ENCODE results near the gene ASB16. TPM values are rescaled to one million over a fixed set of nuclear protein-coding genes. Genes with fewer than 3 reads are reported as not detected.
"Not testable (repeated sequence)": the region's sequence is repeated elsewhere in the genome, so short reads cannot be mapped to it uniquely, and the experiment has no call there.

The ASB16 gene, protein sequence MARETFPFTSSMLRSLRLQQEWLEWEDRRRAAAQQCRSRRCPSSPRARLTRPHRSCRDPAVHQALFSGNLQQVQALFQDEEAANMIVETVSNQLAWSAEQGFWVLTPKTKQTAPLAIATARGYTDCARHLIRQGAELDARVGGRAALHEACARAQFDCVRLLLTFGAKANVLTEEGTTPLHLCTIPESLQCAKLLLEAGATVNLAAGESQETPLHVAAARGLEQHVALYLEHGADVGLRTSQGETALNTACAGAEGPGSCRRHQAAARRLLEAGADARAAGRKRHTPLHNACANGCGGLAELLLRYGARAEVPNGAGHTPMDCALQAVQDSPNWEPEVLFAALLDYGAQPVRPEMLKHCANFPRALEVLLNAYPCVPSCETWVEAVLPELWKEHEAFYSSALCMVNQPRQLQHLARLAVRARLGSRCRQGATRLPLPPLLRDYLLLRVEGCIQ
- total RNA-seq (2014; rRNA removed; shearing (Covaris generic)): not detected in 2 replicates

DNA sequence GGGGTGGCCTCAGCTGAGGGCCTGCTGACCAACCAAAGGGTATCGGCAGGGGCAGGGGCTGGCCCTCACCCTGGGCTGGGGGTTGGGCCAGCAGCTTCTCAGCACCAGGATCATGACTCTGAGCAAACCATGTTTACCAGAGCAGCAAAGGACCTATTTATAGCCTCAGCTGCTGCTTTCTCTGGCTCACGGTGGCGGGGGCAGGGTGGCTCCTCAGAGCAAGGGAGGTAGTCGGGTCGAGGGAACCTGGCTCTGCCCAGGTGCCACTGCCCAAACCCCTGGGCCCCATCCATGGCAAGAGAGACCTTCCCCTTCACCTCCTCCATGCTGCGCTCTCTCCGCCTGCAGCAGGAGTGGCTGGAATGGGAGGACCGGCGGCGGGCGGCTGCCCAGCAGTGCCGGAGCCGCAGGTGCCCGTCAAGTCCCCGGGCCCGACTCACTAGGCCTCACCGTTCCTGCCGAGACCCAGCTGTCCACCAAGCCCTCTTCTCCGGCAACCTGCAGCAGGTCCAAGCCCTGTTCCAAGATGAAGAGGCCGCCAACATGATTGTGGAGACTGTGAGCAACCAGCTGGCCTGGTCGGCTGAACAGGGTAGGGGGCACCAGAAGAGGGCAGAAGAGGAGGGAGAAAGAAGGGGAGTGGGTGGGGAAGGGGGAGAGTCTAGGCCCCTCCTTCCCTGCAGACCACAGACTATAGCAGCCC is at the start of gene ASB16:
Gene ASB16 (plus strand): TSS at position 206 of the 703 bp plus-strand sequence. CDS start 86 bp downstream, at position 292.
- no peak for DNase-seq (ENCODE audit: low read depth)

DNA sequence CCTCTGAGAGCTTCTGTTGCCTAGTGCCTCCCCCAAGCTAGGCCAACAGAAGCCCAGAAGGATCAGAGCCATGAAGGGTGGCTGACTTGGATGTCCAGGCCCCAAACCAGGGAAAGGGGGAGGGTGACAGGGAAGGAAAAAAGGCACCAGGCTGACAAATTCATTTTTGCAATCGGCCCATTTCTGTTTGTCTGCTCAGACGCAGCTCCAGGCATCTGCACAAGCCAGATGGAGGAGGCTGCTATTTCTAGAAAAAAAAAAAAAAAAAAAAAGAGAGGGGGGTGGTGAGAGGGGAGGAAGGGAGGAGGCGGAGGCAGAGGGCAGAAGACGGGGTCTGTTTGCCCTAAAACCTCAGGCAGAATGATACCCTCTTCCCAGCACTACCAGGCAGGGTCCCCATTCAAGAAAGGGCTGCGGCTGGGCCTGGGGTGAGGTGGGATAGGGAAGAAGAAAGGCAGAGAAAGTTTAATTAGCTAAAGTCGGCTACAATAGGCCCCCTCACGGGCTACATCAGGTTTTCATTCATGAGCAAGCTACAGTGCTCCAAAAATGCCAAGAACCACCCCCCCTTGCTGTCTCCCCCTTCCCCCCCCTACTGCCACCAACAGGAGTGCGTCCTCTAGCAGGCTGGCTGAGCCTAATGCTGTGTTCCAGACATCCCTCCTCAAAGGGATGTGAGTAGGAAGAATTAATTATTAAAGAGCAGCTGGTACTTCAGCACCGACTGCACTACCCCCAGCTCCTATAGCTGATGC is 49.5 kb upstream of the ASB16 start:
- DNase-seq (ENCODE audit: low read depth): no peak

DNA sequence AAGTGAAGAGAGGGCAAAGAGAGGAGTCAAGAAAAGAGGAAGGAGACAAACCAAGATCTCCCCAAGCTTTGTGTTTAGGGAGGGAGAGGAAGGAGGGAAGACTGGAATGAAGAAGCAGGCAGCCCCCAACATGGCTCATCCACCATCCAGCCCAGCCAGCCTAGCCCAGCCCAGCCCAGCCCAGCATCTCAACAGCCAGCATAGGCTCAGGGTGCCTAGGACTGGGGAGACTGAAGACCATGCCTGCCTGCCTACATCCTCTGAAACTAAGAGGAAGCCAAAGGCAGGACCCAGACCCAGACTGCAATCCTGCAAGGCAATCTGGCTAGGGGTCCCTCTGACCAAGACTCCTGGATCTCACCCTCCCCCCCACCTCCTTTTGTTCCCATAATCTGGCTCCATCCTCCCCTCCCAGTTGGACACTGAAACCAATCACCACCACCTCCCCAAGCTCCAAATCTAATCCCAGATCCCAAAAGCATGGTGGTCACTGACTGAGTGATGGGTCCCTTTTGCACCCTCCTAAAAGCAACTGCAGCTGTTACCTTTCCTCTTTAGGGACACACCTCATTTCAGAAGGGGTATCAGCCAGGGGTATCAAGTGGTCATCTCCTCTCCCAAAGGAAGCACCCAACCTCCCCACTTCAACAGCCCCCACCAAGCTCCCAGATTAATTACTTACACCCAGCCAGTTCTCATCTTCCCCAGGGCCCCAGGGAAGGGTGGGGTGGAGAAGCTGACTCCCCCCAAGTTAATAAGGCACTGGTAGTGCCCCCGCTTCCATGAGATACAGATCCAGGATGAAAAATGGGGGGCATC is 48.3 kb upstream of the ASB16 start:
- DNase-seq (ENCODE audit: low read depth): no peak

DNA sequence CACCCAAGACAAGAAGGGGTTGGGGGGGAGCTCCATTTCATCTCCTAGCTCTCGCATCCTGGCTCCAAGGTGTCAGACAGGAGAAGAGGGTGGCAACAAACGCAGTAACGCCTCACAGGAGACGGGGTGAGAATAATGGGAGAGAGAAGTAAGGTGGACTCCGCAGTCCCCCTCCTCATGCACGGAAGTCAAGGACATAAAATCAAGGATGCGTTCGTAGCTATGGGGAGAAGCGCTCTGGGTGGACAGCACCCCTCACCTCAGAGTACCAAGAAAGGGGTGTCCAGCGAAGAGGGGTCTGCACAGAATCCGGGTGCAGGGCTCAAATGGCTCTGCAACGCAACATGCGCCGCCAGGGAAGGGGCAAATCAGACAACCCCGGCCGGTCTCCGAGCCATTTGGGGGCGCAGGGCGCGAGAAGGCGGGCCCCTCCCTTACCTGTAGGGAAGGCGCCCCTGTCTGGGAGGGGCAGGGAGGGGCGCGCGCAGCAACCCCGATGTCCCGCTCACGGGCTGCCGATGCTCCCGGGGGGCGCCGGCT is 47.6 kb upstream of the ASB16 start:
- no peak for DNase-seq (ENCODE audit: low read depth)

DNA sequence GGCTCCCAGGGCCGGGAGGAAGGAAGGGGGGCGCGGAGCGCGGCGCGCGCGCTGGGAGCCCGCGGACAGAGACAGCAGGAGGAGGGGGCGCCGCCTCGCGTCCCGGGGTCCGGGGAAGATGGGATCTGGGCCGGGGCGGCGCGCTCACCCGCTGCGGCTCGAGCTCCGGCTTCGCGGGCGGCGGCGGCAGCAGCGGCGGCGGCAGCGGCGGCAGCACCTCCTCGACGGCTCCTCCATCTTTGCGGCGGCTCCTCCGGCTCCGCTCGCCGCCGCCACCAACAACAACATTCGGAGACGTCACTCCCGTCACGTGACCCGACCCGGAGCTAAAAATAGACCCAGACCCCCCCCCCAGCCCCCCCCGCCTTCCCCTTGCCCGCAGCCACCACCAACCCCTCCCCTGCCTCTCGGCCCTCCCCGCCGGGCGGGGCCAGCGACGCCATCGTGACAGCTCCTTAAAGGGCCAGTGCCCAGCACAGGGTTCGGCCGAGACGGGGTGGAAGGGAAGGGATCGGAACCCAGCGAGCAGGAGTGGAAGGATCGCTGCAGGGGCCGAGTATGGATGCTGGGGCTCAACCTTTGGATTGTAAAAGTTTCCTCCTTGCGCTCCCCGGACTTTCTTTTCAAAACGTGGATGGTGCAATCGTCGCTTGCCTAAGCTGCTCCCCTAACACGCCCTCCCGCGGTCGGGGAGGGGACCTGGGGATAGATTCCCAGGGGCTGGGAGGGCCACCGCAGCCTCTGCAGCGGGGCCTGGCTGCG is 47.0 kb upstream of the ASB16 start, which contains the start of gene HDAC5:
Gene HDAC5 (minus strand): TSS at position 286 of the 762 bp plus-strand sequence. CDS start 6,126 bp downstream, outside the sequence.
- peak; percentile 90 for DNase-seq (ENCODE audit: low read depth)

DNA sequence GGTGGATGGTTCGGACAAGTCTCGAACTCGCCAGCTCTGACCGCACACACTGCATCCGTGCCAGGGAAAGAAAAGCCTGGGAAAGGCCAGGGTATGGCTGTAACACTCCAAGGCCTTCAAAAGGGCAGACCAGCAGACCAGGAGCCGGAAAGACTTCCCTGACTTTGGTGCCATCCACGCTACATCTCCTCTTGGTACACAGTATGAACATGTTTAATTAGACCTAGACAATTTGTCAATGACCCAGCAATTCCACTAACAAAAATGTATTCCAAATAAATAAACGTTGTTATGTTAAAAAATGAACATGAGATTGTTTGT is 46.4 kb upstream of the ASB16 start:
- no peak for DNase-seq (ENCODE audit: low read depth)

DNA sequence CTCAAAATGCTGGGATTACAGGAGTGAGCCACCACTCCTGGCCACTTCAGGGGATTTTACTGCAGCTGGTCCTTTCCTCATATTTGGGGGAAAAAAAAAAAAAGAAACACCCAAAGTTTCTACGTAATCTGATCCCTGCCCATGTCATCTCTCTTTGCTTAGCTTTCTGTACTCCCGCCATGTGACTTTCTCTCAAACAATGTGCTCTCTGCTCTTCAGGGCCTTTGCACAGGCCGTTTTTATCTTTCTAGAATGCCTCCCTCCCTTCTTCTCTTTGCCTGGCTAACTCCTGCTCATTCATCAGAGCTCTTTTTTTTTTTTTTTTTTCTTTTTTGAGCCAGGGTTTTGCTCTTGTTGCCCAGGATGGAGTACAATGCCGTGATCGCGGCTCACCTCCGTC is 42.1 kb upstream of the ASB16 start:
- DNase-seq (ENCODE audit: low read depth): no peak

DNA sequence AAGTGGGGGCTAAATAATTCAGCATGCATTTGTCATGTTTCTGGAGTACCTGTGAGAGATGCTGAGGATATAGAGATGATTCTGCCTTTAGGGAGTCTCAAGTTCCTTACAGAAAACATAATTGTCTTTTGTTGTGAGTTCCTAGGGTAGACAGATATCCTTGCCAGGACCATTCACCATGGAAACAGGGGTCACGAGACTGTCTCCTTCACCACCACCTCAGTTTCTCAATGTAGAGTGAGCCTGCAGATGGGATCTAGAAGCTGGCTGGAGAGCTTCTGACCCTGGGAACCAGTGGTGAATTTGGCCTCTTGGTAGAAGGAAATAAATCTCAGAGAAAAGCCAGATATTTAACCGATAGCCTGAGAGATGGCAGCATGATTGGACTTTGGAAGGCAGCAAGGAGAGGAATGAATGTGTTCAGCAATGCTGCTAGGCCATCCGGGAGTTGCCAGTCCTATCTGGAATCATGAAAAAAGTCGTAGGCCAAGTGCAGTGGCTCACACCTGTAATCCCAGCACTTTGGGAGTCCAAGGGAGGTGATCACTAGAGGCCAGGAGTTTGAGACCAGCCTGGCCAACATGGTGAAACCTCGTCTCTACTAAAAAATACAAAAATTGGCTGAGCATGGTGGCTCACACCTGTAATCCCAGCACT is 39.7 kb upstream of the ASB16 start:
- DNase-seq (ENCODE audit: low read depth): no peak

DNA sequence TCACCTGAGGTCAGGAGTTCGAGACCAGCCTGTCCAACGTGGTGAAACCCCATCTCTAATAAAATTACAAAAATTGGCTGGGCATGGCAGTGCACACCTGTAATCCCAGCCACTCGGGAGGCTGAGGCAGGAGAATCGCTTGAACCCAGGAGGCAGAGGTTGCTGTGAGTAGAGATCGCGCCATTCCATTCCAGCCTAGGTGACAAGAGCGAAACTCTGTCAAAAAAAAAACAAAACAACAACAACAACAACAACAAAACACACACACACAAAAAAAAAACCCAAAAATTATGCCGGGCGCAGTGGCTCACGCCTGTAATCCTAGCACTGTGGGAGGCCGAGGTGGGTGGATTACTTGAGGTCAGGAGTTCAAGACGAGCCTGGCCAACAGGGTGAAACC is 39.1 kb upstream of the ASB16 start:
- DNase-seq (ENCODE audit: low read depth): not testable (repeated sequence)

DNA sequence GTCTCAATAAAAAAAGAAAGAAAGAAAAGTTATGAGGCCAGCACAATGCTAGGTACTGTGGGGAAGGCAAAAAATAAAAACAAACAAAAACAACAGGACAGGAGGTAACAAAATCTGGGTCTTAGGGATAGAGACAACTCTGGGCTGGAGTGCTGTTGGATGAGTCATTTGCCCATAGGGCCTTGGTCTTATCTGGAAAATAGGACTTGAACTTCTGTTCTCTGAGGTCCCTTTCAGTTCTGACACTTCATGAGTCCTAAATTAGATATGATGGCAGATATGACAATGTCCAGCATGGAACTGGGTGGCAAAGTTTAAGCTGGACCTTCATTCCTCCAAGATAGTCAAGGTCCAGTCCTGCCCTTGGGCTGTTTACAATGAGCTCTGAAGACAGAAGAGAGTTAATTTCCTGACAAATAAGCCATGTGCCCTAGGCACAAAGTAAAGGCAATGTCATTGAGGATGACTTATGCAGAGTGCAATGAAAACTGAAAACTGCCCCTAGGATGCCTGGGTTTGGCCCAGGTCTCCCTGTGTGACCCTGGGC is 38.2 kb upstream of the ASB16 start:
- peak; percentile 72 for DNase-seq (ENCODE audit: low read depth)

DNA sequence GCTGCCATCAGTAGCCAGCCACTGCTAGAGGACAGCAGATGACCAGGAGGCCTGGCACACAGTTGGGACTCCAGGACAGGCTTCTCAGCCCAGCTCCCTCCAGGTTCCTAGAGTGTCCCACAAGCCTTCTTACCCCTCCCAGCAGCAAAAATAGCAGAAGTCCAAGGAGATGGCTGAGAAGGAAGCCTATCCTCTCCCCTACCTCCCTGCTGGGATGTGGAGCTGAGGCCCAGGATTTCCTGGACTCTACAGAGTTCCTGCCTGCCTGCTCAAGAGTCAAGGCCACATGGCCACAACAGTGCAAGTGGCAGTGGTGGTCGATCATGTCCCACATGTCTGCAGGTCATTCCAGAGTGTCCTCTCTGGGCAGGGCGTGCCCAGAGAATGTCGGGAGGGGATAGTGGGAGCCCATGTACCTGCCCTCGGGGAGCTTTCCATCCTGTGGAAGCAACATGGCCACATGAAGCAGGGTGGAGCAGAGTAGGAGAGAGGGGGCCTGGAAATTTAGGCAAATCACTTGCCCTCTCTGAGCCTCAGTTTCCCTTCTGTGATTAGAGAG is 36.5 kb upstream of the ASB16 start:
- DNase-seq (ENCODE audit: low read depth): no peak

DNA sequence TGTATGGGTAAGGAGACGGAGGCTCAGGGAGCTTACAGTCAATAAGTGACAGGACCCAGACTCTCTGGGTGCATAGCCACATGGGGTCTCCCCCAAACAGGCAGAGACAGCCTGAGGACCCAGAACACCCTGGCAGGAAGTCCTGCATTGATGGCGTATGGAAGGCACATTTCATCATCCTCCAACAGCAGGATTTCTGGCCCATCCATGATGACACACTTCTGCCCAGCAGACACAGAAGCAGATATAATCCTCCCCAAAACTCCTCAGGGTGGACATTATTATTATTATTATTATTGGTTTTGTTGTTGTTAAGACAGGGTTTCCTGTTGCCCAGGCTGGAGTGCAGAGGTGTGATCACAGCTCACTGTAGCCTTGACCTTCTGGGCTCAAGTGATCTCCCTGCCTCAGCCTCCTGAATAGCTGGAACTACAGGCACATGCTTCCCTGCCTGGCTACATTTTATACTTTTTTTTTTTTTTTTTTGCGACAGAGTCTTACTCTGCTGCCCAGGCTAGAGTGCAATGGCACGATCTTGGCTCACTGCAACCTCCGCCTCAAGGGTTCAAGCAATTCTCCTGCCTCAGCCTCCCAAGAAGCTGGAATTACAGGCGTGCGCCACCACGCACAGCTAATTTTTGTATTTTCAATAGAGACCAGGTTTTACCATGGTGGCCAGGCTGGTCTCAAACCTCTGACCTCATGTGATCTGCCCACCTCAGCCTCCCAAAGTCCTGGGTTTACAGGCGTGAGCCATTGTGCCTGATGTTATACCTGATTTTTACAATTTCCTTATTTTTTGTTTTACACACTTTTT is 35.5 kb upstream of the ASB16 start:
- no peak for DNase-seq (ENCODE audit: low read depth)

DNA sequence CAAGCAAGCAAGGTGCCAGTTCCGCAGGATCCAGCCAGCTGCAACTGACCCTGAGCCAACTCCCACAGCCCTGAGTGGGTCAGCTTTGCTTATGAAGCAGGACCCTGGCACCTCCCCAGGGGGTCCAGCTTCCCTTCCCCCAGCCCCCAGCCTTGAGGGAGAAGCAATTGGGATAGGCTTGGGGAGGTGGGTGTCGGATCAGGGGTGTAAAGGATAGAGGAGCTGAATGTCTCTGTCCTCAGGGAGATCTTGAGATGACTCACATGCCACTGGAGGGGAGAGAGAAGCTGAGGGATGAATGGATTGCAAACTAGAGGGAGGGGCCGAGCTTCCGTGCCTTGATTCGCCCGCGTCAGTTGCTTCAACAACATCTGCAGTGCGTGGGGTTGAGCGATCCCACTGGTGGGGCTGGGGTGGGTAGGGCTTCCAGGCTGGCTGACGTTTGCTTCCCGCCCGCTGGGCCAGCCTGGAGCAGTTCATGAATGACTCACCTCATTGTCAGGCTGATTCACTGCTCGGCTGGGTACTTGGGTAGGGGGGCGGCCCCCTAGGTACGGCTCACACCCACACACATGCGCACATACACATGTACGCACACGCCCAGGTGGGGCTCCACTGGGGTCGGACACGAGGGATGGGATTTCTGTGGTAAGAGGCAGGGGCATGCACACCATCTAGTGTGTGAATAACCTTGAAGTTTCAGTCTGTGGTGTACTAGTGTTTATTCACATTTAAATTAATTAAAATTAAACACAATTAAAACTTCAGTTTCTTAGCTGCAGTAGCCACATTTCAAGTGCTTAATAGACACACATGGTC is 32.4 kb upstream of the ASB16 start:
- peak; percentile 98 for DNase-seq (ENCODE audit: low read depth)

DNA sequence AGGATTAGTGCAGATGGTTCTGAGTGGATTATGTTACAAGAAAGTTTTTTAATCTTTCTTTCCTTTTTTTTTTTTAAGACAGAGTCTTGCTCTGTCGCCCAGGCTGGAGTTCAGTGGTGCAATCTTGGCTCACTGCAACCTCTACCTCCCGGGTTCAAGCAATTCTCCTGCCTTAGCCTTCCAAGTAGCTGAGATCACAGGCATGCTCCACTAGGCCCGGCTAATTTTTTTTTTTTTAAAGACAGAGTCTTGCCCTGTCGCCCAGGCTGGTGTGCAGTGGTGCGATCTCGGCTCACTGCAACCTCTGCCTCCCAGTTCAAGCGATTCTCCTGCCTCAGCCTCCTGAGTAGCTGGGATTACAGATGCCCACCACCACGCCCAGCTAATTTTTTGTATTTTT is 26.6 kb upstream of the ASB16 start:
- DNase-seq (ENCODE audit: low read depth): not testable (repeated sequence)

DNA sequence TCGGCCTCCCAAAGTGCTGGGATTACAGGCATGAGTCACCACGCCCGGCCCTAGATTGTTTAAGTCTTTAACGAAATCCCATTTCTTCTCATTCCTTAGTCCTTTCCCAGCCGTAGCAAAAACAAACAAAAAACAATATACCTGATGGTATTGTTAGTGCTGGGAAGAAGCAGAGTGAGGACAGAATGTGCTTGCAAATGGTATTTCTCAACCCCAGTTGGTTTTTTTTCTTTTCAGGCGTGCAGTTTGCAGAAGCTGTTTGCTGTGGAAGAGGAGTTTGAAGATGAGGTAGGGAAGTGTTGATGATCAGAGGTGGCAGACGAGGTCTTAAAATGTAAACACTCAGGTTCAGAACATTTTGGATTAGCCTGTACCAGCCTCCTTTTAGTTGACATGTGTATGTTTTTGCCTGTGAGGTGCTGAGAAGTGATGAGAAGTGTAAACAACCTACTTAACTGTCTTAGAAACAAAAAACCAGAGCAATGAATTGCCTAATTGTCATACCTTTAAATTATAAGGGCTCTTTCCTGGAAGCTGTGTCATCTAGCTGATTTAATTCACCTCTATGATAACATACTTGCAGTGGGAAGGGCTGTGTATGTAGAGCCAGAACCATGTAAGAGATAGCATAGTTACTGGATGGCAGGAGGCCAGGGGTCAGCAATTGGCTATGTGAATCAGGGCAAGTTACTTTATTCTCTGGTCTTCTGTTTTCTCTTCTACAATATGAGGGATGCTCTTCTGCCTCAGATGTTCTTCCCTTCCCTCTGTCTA is 25.4 kb upstream of the ASB16 start:
- DNase-seq (ENCODE audit: low read depth): no peak
